Adrenal gland (tissue), 12 donors: ENCODE measurements around the gene ENTHD1. TPM values are rescaled to one million over a fixed set of nuclear protein-coding genes. Genes with fewer than 3 reads are reported as not detected.

Experiments used
- DNase-seq, 7 donors: peaks; one replicate each; pipeline ENCODE4 v3.0.0-alpha.2; 2019 to 2020
- H3K27ac ChIP-seq, 5 donors: fragments of 200-600 bp; sonication (generic) in 4 of 5; 1 replicate in 3 of 5; 2 replicates in 2 of 5; pipeline versions ENCODE4 v1.5.1 to v1.8.0; 2016 to 2020; ENCODE audit warnings: mild to moderate bottlenecking in 1 of 5
- H3K27me3 ChIP-seq: fragments of 200-600 bp; 2 replicates; pipeline ENCODE4 v1.8.0; 2021
- H3K36me3 ChIP-seq, 2 donors: fragments of 200-600 bp; replicated peaks in 1 of 2; 1 replicate in 1 of 2; 2 replicates in 1 of 2; pipeline versions ENCODE4 v1.5.1 to v1.8.0; 2018 to 2022
- H3K4me1 ChIP-seq, 2 donors: fragments of 200-600 bp; replicated peaks in 1 of 2; 1 replicate in 1 of 2; 2 replicates in 1 of 2; pipeline versions ENCODE4 v1.5.1 to v1.8.0; 2018 to 2021
- H3K4me3 ChIP-seq, 4 donors: fragments of 200-600 bp; sonication (generic) in 3 of 4; one replicate each; pipeline ENCODE4 v1.5.1; 2016 to 2018
- H3K9me3 ChIP-seq, 3 donors: fragments of 200-600 bp; sonication (generic) in 1 of 3; replicated peaks in 1 of 3; 1 replicate in 2 of 3; 2 replicates in 1 of 3; pipeline versions ENCODE4 v1.5.1 to v1.8.0; 2016 to 2021
- POLR2A ChIP-seq, 2 donors: fragments of 450-650 bp; IDR thresholded peaks; one replicate each; pipeline ENCODE4 v1.6.1; 2017; ENCODE audit warnings: antibody characterized with exemption in 2 of 2, mild to moderate bottlenecking in 2 of 2, moderate library complexity in 1 of 2
- WGBS, 4 donors: extraction: QIAGEN DNeasy Blood & Tissue Kit in 2 of 4; methylation state at CpG; one replicate each; pipeline versions ENCODE4 v1.1.5 to v1.1.7; 2013 to 2017; 5-methylcytosine and 5-hydroxymethylcytosine counted together
- intact Hi-C, 2 donors: fragments of 100-400 bp; cut with DNase I; formaldehyde crosslinking; loops; one replicate each; pipeline versions ENCODE4 v1.14.1 to v1.15.0; 2022 to 2023
- polyA plus RNA-seq, 3 donors: library from polyadenylated mRNA; stranded (reverse); fragments of 200-250 nt in 2 of 3; fragments of 350-450 nt in 1 of 3; fragmentation: Illumina TruSeq in 1 of 3; extraction: RNeasy Lipid Tissue Mini Kit (QIAGEN cat#74804) in 1 of 3; gene quantifications; one replicate each; pipeline ENCODE4 v1.2.3, GENCODE V29; 2013 to 2014
- total RNA-seq, 9 donors: library from RNA; depleted of rRNA in 4 of 9; stranded (reverse); fragments of >200 nt in 4 of 9; fragments of 120-200 nt in 1 of 9; fragmentation: NEBNext Ultra II Directional in 1 of 9; extraction: Animal tissue kit (Norgen Biotek cat#: 25700) in 1 of 9; gene quantifications; one replicate each; pipeline versions ENCODE4 v1.1.0 to v1.2.4, GENCODE V29; 2013 to 2023
- TF ChIP-seq, protein P1 (sequence below), 6 experiments: fragments of 450-650 bp in 4 of 6; fragments of 200-600 bp in 2 of 6; sonication (generic) in 1 of 6; IDR thresholded peaks; 1 replicate in 5 of 6; 2 replicates in 1 of 6; pipeline versions ENCODE4 v1.5.1 to v1.8.0; 2016 to 2021; ENCODE audit warnings: antibody characterized with exemption in 6 of 6, mild to moderate bottlenecking in 2 of 6, moderate library complexity in 1 of 6
- donor health status: healthy with polysubstance abuse.
- donor health status: Bipolar disorder and iron deficiency.
- donor health status: DM: yes; HTN: yes; CAD: no.
- donor health status: DM: no; HTN: no; CAD: no.
- donor health status: DM: no; HTN: no; CAD: no.
- donor health status: DM: yes; HTN: yes; CAD: no.

The ENTHD1 gene
- total and polyA plus RNA-seq, 12 donors = 0.07 TPM; not detected in 11

DNA sequence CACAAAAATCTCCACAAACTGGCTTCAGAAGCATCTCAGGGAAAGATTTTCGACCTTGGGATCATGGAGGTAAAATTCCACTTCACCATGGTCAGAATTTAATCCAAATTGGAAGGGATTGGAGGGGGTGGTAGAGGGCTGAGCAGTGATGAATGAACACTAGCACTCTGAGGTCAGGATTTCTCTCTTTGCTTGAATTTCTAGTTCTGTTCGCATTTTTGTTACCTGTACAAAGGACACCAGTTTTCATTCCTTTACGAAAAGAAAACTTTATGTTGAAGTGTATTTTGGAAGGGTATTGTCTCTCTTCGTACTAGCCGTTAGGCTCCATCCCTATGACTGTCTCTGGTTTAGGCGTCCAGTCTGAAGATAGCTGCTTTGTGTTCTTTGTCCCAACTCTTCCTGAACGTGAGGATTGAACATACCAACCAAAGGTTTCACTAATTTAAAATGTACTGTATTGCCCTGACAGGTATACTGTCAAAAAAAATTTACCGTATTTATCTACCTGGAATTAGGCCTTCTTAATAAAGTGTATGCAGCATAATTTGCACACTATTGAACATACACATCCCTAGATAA, 8.1 kb upstream of the ENTHD1 start:
- 73 to 88% (median 80%) methylated on average over 8 of the region's 8 CpGs for WGBS, 4 donors
- intact Hi-C loops = no loop called here
- Histone ChIP-seq H3K4me3 (no peak overlapping the region), H3K4me1 (no peaks in the 10 kb centered on the region), H3K9me3 (no peaks in the 10 kb centered on the region), H3K36me3 (no peaks in the 10 kb centered on the region), H3K27me3 (no peaks in the 10 kb centered on the region), H3K27ac (no peak overlapping the region)
- DNase-seq = no peak
- TF ChIP-seq, protein P1, sequence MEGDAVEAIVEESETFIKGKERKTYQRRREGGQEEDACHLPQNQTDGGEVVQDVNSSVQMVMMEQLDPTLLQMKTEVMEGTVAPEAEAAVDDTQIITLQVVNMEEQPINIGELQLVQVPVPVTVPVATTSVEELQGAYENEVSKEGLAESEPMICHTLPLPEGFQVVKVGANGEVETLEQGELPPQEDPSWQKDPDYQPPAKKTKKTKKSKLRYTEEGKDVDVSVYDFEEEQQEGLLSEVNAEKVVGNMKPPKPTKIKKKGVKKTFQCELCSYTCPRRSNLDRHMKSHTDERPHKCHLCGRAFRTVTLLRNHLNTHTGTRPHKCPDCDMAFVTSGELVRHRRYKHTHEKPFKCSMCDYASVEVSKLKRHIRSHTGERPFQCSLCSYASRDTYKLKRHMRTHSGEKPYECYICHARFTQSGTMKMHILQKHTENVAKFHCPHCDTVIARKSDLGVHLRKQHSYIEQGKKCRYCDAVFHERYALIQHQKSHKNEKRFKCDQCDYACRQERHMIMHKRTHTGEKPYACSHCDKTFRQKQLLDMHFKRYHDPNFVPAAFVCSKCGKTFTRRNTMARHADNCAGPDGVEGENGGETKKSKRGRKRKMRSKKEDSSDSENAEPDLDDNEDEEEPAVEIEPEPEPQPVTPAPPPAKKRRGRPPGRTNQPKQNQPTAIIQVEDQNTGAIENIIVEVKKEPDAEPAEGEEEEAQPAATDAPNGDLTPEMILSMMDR (IDR thresholded peaks at IDR 0.05) = no peak
- TF ChIP-seq POLR2A (IDR thresholded peaks at IDR 0.05) = no peak

DNA sequence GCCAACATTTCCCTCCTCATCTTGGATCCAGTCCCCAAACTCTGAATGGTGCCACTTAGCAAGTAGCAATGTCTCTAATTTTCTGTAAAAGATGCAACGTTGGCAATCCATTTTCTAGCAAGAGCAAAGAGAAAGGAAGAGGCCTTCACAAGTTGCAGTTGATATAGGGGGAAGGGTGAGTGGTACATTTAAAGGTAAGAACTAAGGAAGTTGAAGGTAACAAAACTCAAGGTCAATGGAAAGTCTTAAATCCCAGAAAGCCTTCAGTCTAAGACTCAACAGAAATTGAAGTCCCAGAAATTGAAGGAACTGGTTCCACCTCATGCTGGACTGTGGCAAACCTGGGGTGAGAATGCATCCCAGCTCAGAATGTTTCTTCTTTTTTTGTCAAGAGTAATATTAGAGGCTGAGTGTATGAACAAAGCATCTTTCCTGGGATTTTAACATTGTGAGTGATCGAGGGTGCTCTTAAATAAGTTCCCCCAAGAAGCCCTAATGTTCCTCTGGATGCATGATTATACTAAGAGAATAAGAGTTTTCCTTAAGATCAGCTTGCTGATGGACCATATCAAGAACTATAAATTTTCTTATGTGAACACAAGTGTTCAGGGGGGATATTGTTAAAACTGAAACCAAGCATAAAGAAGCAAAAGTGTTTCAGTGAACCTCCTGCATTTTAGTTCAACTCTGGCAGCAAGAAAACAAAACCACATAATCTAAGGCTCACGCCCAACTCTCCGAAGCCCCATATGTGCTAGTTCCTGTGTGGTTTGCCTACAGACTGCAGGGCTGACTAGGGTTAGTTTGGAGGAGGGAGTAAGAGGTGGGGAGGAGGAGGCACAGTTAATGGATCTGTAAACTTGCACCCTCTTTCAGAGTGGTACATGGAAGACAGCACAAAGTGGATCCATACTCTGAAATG, 7.0 kb upstream of the ENTHD1 start, which contains the start of gene GRAP2:
TSS of gene GRAP2 (plus strand) at position 779 of the 922 bp plus-strand sequence. CDS start 46,023 bp downstream, outside the sequence.
- H3K27me3 ChIP-seq = no peaks in the 10 kb centered on the region
- no peaks in the 10 kb centered on the region for H3K36me3 ChIP-seq
- H3K4me1 ChIP-seq = no peaks in the 10 kb centered on the region
- DNase-seq = no peak
- 60 to 76% (median 75%) methylated on average over 4 of the region's 4 CpGs for WGBS, 4 donors
- H3K27ac ChIP-seq = no peak within 1 kb of the TSS
- H3K9me3 ChIP-seq = no peaks in the 10 kb centered on the region
- no peak within 1 kb of the TSS for H3K4me3 ChIP-seq
- intact Hi-C loops = no loop called here
- TF ChIP-seq, protein P1 (IDR thresholded peaks at IDR 0.05) = no peak
- no peak for TF ChIP-seq POLR2A (IDR thresholded peaks at IDR 0.05)

DNA sequence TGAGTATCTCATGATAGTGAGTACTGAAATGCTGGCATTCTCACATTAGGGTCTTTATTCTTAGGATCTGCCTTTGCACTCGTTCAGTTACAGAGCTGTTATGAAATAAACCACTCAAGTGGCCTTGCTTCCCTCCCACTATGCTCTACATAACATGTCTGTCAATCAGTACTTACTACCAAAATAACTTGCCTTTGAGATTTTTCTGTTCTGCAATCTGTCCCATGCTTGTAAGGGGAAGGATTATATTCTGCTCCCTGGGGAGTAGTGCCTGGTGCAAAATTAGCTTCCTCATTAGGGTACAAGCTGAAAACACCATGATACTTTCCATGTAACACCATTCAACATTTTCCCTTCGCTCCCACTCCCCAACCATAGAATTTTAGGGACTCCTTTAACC, 5.4 kb upstream of the ENTHD1 start:
- intact Hi-C loops = no loop called here
- no peak for TF ChIP-seq POLR2A (IDR thresholded peaks at IDR 0.05)
- TF ChIP-seq, protein P1 (IDR thresholded peaks at IDR 0.05) = no peak

DNA sequence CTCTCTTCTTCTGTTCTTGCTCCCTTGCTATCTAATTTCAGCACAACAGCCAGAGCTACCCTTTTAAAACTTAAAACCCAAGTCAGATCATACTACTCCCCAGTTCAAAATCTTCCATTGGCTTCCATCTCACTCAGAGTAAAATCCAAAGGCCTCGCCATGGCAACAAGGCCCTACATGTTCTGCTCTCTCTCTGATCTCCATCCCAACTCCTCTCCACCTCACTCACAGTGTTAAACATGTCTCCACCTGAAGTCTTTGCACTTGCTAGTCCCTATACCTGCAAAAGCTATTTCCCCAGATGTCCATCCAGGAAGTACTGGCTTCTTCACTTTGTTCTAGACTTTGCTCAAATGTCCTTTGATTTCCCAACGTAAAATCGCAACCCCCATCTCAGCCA, 4.3 kb upstream of the ENTHD1 start:
- WGBS, 4 donors = 78 to 90% (median 84%) methylated on average over 3 of the region's 3 CpGs
- no peak overlapping the region for H3K4me3 ChIP-seq
- TF ChIP-seq, protein P1 (IDR thresholded peaks at IDR 0.05) = no peak
- no peak for TF ChIP-seq POLR2A (IDR thresholded peaks at IDR 0.05)
- no peaks in the 10 kb centered on the region for H3K9me3 ChIP-seq
- intact Hi-C loops = no loop called here
- no peaks in the 10 kb centered on the region for H3K36me3 ChIP-seq
- DNase-seq = no peak
- H3K4me1 ChIP-seq = no peaks in the 10 kb centered on the region
- no peaks in the 10 kb centered on the region for H3K27me3 ChIP-seq
- H3K27ac ChIP-seq = no peak overlapping the region

More for the DNA sequence above, 5.4 kb upstream of the ENTHD1 start:
- Histone ChIP-seq H3K4me3 (no peak overlapping the region), H3K27ac (no peak overlapping the region), H3K27me3 (no peaks in the 10 kb centered on the region), H3K36me3 (no peaks in the 10 kb centered on the region), H3K9me3 (no peaks in the 10 kb centered on the region), H3K4me1 (no peaks in the 10 kb centered on the region)
- no peak for DNase-seq
- WGBS, 4 donors = 30 to 60% (median 47%) methylated on average over 2 of the region's 2 CpGs
